H9 (cell line): ENCODE results near the gene L3MBTL4. TPM values are rescaled to one million over a fixed set of nuclear protein-coding genes. Genes with fewer than 3 reads are reported as not detected.

Experiments used
- DNase-seq: peaks from one replicate; pipeline ENCODE4 v3.0.0-alpha.2; 2017
- H2AFZ ChIP-seq: one replicate; pipeline ENCODE4 v1.6.1; 2013; ENCODE audit warnings: mild to moderate bottlenecking, low read length, control low read depth, moderate library complexity
- H2AK5ac ChIP-seq: 2 replicates; pipeline ENCODE4 v1.6.1; 2013; ENCODE audit warnings: low read length, control low read depth, mixed read lengths; ENCODE audit not compliant: insufficient read length
- H2BK120ac ChIP-seq: one replicate; pipeline ENCODE4 v1.6.1; 2013; ENCODE audit warnings: low read depth, mild to moderate bottlenecking, low read length, control low read depth, inconsistent platforms; ENCODE audit not compliant: poor library complexity, severe bottlenecking
- H2BK12ac ChIP-seq: 2 replicates; pipeline ENCODE4 v1.6.1; 2013; ENCODE audit warnings: low read length, control low read depth, mixed read lengths, low read depth; ENCODE audit not compliant: insufficient read length
- H2BK15ac ChIP-seq: 2 replicates; pipeline ENCODE4 v1.6.1; 2013; ENCODE audit warnings: low read depth, low read length, control low read depth
- H2BK20ac ChIP-seq: one replicate; pipeline ENCODE4 v1.6.1; 2013; ENCODE audit warnings: low read depth, mild to moderate bottlenecking, low read length, control low read depth, inconsistent platforms; ENCODE audit not compliant: poor library complexity, severe bottlenecking
- H2BK5ac ChIP-seq: 2 replicates; pipeline ENCODE4 v1.6.1; 2013; ENCODE audit warnings: low read length, control low read depth, mixed read lengths; ENCODE audit not compliant: insufficient read length
- H3K14ac ChIP-seq: 2 replicates; pipeline ENCODE4 v1.6.1; 2013; ENCODE audit warnings: low read length, control low read depth; ENCODE audit not compliant: insufficient read depth
- H3K18ac ChIP-seq: 2 replicates; pipeline ENCODE4 v1.6.1; 2013; ENCODE audit warnings: low read depth, mild to moderate bottlenecking, mixed read lengths, low read length, control low read depth; ENCODE audit not compliant: insufficient read length
- H3K23ac ChIP-seq: 2 replicates; pipeline ENCODE4 v1.6.1; 2013; ENCODE audit warnings: low read length, control low read depth, mixed read lengths, low read depth; ENCODE audit not compliant: insufficient read length
- H3K23me2 ChIP-seq: 2 replicates; pipeline ENCODE4 v1.6.1; 2013; ENCODE audit warnings: low read depth, mild to moderate bottlenecking, mixed read lengths, low read length, control low read depth; ENCODE audit not compliant: insufficient read length, poor library complexity, severe bottlenecking
- H3K27ac ChIP-seq: 2 replicates; pipeline ENCODE4 v1.5.1; 2013; ENCODE audit warnings: low read length, control low read depth, mixed read lengths, low read depth; ENCODE audit not compliant: insufficient read length
- H3K27me3 ChIP-seq: 2 replicates; pipeline ENCODE4 v1.6.1; 2013; ENCODE audit warnings: low read length, control low read depth, inconsistent platforms; ENCODE audit not compliant: insufficient read depth
- H3K4ac ChIP-seq: 2 replicates; pipeline ENCODE4 v1.6.1; 2013; ENCODE audit warnings: low read depth, mild to moderate bottlenecking, control low read depth, inconsistent platforms, low read length, moderate library complexity
- H3K4me1 ChIP-seq: 2 replicates; pipeline ENCODE4 v1.6.1; 2013; ENCODE audit warnings: low read length, control low read depth, inconsistent platforms; ENCODE audit not compliant: insufficient read depth
- H3K4me2 ChIP-seq: 2 replicates; pipeline ENCODE4 v1.6.1; 2013; ENCODE audit warnings: low read length, control low read depth, mixed read lengths; ENCODE audit not compliant: insufficient read length, insufficient read depth
- H3K56ac ChIP-seq: 2 replicates; pipeline ENCODE4 v1.6.1; 2013; ENCODE audit warnings: low read depth, mild to moderate bottlenecking, mixed read lengths, low read length, control low read depth; ENCODE audit not compliant: insufficient read length
- H3K79me1 ChIP-seq: 2 replicates; pipeline ENCODE4 v1.6.1; 2013; ENCODE audit warnings: low read depth, mild to moderate bottlenecking, moderate library complexity, low read length, control low read depth, inconsistent platforms; ENCODE audit not compliant: insufficient read depth, poor library complexity, severe bottlenecking
- H3K79me2 ChIP-seq: 2 replicates; pipeline ENCODE4 v1.6.1; 2013; ENCODE audit warnings: low read length, control low read depth, inconsistent platforms; ENCODE audit not compliant: insufficient read depth
- H3K9ac ChIP-seq: 2 replicates; pipeline ENCODE4 v1.6.1; 2013; ENCODE audit warnings: low read length, control low read depth, mixed read lengths; ENCODE audit not compliant: insufficient read length; ENCODE audit errors: extremely low read depth
- H3K9me3 ChIP-seq: one replicate; pipeline ENCODE4 v1.6.1; 2013; ENCODE audit warnings: low read depth, low read length, inconsistent platforms; ENCODE audit not compliant: control insufficient read depth
- H3T11ph ChIP-seq: one replicate; pipeline ENCODE4 v1.6.1; 2013; ENCODE audit warnings: mild to moderate bottlenecking, low read length, control low read depth, inconsistent platforms
- H4K20me1 ChIP-seq: one replicate; pipeline ENCODE4 v1.6.1; 2013; ENCODE audit not compliant: control insufficient read depth, insufficient read length, insufficient read depth
- H4K5ac ChIP-seq: 2 replicates; pipeline ENCODE4 v1.6.1; 2013; ENCODE audit warnings: low read depth, mild to moderate bottlenecking, mixed read lengths, low read length, control low read depth; ENCODE audit not compliant: insufficient read length
- H4K8ac ChIP-seq: replicated peaks from 2 replicates; pipeline ENCODE4 v1.6.1; 2013; ENCODE audit warnings: low read length, control low read depth, mixed read lengths, low read depth; ENCODE audit not compliant: insufficient read length
- H4K91ac ChIP-seq: 2 replicates; pipeline ENCODE4 v1.6.1; 2013; ENCODE audit warnings: low read depth, mild to moderate bottlenecking, moderate library complexity, mixed read lengths, low read length, control low read depth; ENCODE audit not compliant: insufficient read length
- H3K27ac Mint-ChIP-seq, 3 experiments: 2 replicates in 2 of 3; 3 replicates in 1 of 3; pipeline ENCODE4 v1.8.0; 2020 to 2021; ENCODE audit warnings: mixed read lengths in 3 of 3, mild to moderate bottlenecking in 1 of 3, moderate library complexity in 1 of 3
- H3K27me3 Mint-ChIP-seq: 2 replicates; pipeline ENCODE4 v1.8.0; 2021; ENCODE audit warnings: low read depth, mild to moderate bottlenecking, moderate library complexity, mixed read lengths
- H3K36me3 Mint-ChIP-seq, 3 experiments: 2 replicates in 2 of 3; 3 replicates in 1 of 3; pipeline ENCODE4 v1.8.0; 2020 to 2021; ENCODE audit warnings: low read depth in 3 of 3, mixed read lengths in 3 of 3; ENCODE audit not compliant: insufficient read depth in 1 of 3
- H3K4me1 Mint-ChIP-seq, 2 experiments: 2 replicates each; pipeline ENCODE4 v1.8.0; 2020; ENCODE audit warnings: mixed read lengths in 2 of 2
- H3K4me3 Mint-ChIP-seq, 2 experiments: 2 replicates in 1 of 2; 3 replicates in 1 of 2; pipeline ENCODE4 v1.8.0; 2020 to 2021; ENCODE audit warnings: mild to moderate bottlenecking in 2 of 2, mixed read lengths in 2 of 2, moderate library complexity in 1 of 2
- H3K9me3 Mint-ChIP-seq, 2 experiments: 2 replicates in 1 of 2; 3 replicates in 1 of 2; pipeline ENCODE4 v1.8.0; 2020; ENCODE audit warnings: mild to moderate bottlenecking in 2 of 2, mixed read lengths in 2 of 2, moderate library complexity in 1 of 2
- WGBS: extraction: QIAGEN DNeasy Blood & Tissue Kit; methylation state at CpG from one replicate; pipeline ENCODE4 v1.1.7; 2013; ENCODE audit warnings: missing lambda C conversion rate, low lambda C conversion rate, mixed read lengths; ENCODE audit not compliant: insufficient read length; ENCODE audit errors: extremely low coverage; 5-methylcytosine and 5-hydroxymethylcytosine counted together
- total RNA-seq: library from RNA; stranded (reverse); gene quantifications from 2 replicates; pipeline ENCODE4 v1.2.1, GENCODE V29; 2021
- TF ChIP-seq, protein P1 (sequence below): fragments of 200-600 bp; sonication (generic); conservative IDR thresholded peaks from 3 replicates; pipeline ENCODE4 v1.8.0; 2021; ENCODE audit warnings: antibody characterized with exemption, mild to moderate bottlenecking

L3MBTL4 gene
- total RNA-seq, 1 experiment from 2014 or later, result 1.9 TPM

DNA sequence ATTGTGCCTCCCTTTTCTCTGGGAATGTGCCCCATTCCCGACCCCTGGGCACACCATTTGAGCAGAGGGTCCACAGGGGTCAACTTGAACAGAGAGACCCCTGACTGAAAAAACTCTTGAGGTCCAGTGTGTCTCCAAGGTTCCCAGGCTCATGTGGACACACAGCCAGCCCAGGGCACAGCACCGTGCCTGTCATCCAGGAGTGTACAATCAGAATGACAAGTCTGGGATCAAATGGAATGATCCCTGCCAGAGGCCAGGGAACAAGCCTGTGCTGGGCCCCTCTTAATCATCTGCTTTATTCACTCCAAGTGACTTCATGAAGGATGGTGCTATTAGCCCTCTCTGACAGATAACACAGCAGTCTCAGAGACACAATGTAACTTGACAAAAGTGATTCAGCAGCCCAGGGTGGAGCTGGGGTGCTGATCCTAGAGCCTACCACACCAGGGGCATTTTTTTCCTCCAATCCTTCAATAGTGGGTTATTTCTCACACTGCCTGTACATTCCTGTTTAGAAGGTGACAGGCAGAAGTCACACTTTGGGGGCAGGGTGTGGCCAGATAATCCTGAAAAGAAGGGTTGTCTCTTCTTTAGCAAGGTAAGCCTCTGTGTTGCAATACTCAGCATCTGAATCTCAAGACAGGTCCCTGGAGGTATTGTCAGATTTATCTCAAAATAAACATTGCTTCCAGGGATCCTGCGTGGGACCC is 435.4 kb downstream of the L3MBTL4 start:
- no peaks in the 10 kb centered on the region for H3K27me3 ChIP-seq
- H3K4ac ChIP-seq, result no peak overlapping the region
- no peaks in the 10 kb centered on the region for H3K23me2 ChIP-seq
- no peaks in the 10 kb centered on the region for H3K79me1 ChIP-seq
- Mint-ChIP-seq H3K27ac (no peak overlapping the region), H3K27me3 (no peaks in the 10 kb centered on the region), H3K4me3 (no peak overlapping the region), H3K36me3 (no peaks in the 10 kb centered on the region), H3K9me3 (no peaks in the 10 kb centered on the region), H3K4me1 (peaks cover 13% of the 10 kb centered on the region in 2 experiments)
- no peak overlapping the region for H3K23ac ChIP-seq
- H2BK20ac ChIP-seq, result no peak overlapping the region
- no peak overlapping the region for H3T11ph ChIP-seq
- H4K20me1 ChIP-seq, result no peaks in the 10 kb centered on the region
- TF ChIP-seq, protein P1, sequence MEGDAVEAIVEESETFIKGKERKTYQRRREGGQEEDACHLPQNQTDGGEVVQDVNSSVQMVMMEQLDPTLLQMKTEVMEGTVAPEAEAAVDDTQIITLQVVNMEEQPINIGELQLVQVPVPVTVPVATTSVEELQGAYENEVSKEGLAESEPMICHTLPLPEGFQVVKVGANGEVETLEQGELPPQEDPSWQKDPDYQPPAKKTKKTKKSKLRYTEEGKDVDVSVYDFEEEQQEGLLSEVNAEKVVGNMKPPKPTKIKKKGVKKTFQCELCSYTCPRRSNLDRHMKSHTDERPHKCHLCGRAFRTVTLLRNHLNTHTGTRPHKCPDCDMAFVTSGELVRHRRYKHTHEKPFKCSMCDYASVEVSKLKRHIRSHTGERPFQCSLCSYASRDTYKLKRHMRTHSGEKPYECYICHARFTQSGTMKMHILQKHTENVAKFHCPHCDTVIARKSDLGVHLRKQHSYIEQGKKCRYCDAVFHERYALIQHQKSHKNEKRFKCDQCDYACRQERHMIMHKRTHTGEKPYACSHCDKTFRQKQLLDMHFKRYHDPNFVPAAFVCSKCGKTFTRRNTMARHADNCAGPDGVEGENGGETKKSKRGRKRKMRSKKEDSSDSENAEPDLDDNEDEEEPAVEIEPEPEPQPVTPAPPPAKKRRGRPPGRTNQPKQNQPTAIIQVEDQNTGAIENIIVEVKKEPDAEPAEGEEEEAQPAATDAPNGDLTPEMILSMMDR, result no peak
- H2BK15ac ChIP-seq, result no peak overlapping the region
- DNase-seq, result no peak
- no peak overlapping the region for H4K8ac ChIP-seq
- H4K91ac ChIP-seq, result no peak overlapping the region
- no peak overlapping the region for H3K4me2 ChIP-seq
- WGBS, result no CpG with 5 or more reads among the region's 3 CpGs
- H2BK5ac ChIP-seq, result no peak overlapping the region
- no peaks in the 10 kb centered on the region for H3K9me3 ChIP-seq
- H3K18ac ChIP-seq, result no peak overlapping the region
- H3K4me1 ChIP-seq, result peaks cover 5% of the 10 kb centered on the region
- H3K14ac ChIP-seq, result no peak overlapping the region
- no peaks in the 10 kb centered on the region for H3K79me2 ChIP-seq
- no peak overlapping the region for H3K56ac ChIP-seq
- H2AK5ac ChIP-seq, result no peak overlapping the region
- no peak overlapping the region for H2BK12ac ChIP-seq
- H4K5ac ChIP-seq, result no peak overlapping the region
- no peak overlapping the region for H3K27ac ChIP-seq
- H3K9ac ChIP-seq, result no peak overlapping the region
- H2AFZ ChIP-seq, result no peak overlapping the region
- H2BK120ac ChIP-seq, result no peak overlapping the region
